HG02852 (cell line): ENCODE data around the gene CYS1.
"Not testable (repeated sequence)": the region's sequence is repeated elsewhere in the genome, so short reads cannot be mapped to it uniquely, and the experiment has no call there.

ENCODE experiments used
- ATAC-seq: cut with Tn5 transposase; IDR thresholded peaks from one replicate; pipeline ENCODE4 v1.9.1; 2021; ENCODE audit warnings: mild to moderate bottlenecking, moderate library complexity; ENCODE audit not compliant: unreplicated experiment

The CYS1 gene

GRCh38 chr2:10094271-10094814, 14.1 kb upstream of the CYS1 start:
- no peak for ATAC-seq

- ATAC-seq = not testable (repeated sequence)
Measured at GRCh38 chr2:10091889-10092244, 11.7 kb upstream of the CYS1 start.

- ATAC-seq = peak; percentile 37
Measured at GRCh38 chr2:10091182-10091888, 11.1 kb upstream of the CYS1 start.

GRCh38 chr2:10089565-10090190, 9.5 kb upstream of the CYS1 start:
- no peak for ATAC-seq

- no peak for ATAC-seq
Measured at GRCh38 chr2:10087360-10087759, 7.1 kb upstream of the CYS1 start.

- ATAC-seq = no peak
Measured at GRCh38 chr2:10086950-10087349, 6.7 kb upstream of the CYS1 start.

GRCh38 chr2:10085668-10086059, 5.5 kb upstream of the CYS1 start:
- no peak for ATAC-seq

GRCh38 chr2:10085043-10085667, 4.9 kb upstream of the CYS1 start:
- ATAC-seq = no peak

- no peak for ATAC-seq
Measured at GRCh38 chr2:10084223-10084865, 4.1 kb upstream of the CYS1 start.

GRCh38 chr2:10083692-10084211, 3.5 kb upstream of the CYS1 start:
- ATAC-seq = no peak

- ATAC-seq = no peak
Measured at GRCh38 chr2:10083046-10083445, 2.8 kb upstream of the CYS1 start.

GRCh38 chr2:10080536-10081304, 509 bp upstream of the CYS1 start:
- peak; percentile 16 for ATAC-seq

- ATAC-seq = peak; percentile 20
Measured at GRCh38 chr2:10079266-10079869, 843 bp downstream of the CYS1 start.

GRCh38 chr2:10078704-10079265, 1.4 kb downstream of the CYS1 start:
- ATAC-seq = no peak

- no peak for ATAC-seq
Measured at GRCh38 chr2:10078001-10078400, 2.2 kb downstream of the CYS1 start.

GRCh38 chr2:10076988-10077527, 3.2 kb downstream of the CYS1 start:
- no peak for ATAC-seq

GRCh38 chr2:10076511-10076910, 3.7 kb downstream of the CYS1 start:
- ATAC-seq = no peak

GRCh38 chr2:10075571-10076209, 4.5 kb downstream of the CYS1 start:
- no peak for ATAC-seq

- ATAC-seq = no peak
Measured at GRCh38 chr2:10075101-10075500, 5.1 kb downstream of the CYS1 start.
